HPDE6-E6E7 (cell line): Measurements from ENCODE around the gene SLC17A2.

Source experiments
- DNase-seq: peaks from one replicate; pipeline ENCODE4 v3.0.0; 2011; ENCODE audit warnings: missing footprints; ENCODE audit errors: extremely low spot score

The SLC17A2 gene

GRCh38 chr6:25930532-25931410, at the start of gene SLC17A2:
Gene SLC17A2 (minus strand): TSS chr6:25930691. CDS start chr6:25925796, 4,895 bp downstream.
- no peak for DNase-seq

GRCh38 chr6:25975923-25976560, 45.6 kb upstream of the SLC17A2 start:
- no peak for DNase-seq

GRCh38 chr6:25973923-25974555, 43.5 kb upstream of the SLC17A2 start:
- no peak for DNase-seq

- DNase-seq, result no peak
Measured at GRCh38 chr6:25972902-25973301, 42.4 kb upstream of the SLC17A2 start.

GRCh38 chr6:25972128-25972527, 41.6 kb upstream of the SLC17A2 start:
- DNase-seq, result no peak

- DNase-seq, result no peak
Measured at GRCh38 chr6:25971187-25971821, 40.8 kb upstream of the SLC17A2 start.

GRCh38 chr6:25968769-25969168, 38.3 kb upstream of the SLC17A2 start:
- DNase-seq, result no peak

- DNase-seq, result no peak
Measured at GRCh38 chr6:25966711-25967110, 36.2 kb upstream of the SLC17A2 start.

- no peak for DNase-seq
Measured at GRCh38 chr6:25965058-25965457, 34.6 kb upstream of the SLC17A2 start.

- no peak for DNase-seq
Measured at GRCh38 chr6:25963426-25964123, 33.1 kb upstream of the SLC17A2 start.

- DNase-seq, result peak; percentile 85
Measured at GRCh38 chr6:25962149-25963127, 31.9 kb upstream of the SLC17A2 start, which contains the start of gene TRIM38. Gene TRIM38 (plus strand): TSS chr6:25962802. CDS start chr6:25966523, 3,721 bp downstream.

GRCh38 chr6:25961619-25962148, 31.2 kb upstream of the SLC17A2 start:
- DNase-seq, result no peak

- DNase-seq, result no peak
Measured at GRCh38 chr6:25960734-25961133, 30.2 kb upstream of the SLC17A2 start.

- DNase-seq, result no peak
Measured at GRCh38 chr6:25959890-25960536, 29.5 kb upstream of the SLC17A2 start.

GRCh38 chr6:25958700-25959162, 28.2 kb upstream of the SLC17A2 start:
- DNase-seq, result no peak

- DNase-seq, result no peak
Measured at GRCh38 chr6:25956226-25956625, 25.7 kb upstream of the SLC17A2 start.

GRCh38 chr6:25954756-25955155, 24.3 kb upstream of the SLC17A2 start:
- no peak for DNase-seq

- no peak for DNase-seq
Measured at GRCh38 chr6:25953733-25954132, 23.2 kb upstream of the SLC17A2 start.

GRCh38 chr6:25952535-25952934, 22.0 kb upstream of the SLC17A2 start:
- no peak for DNase-seq
